HL-60 (cell line): ENCODE data around the gene CEP19.

ENCODE experiments used
- CTCF ChIP-seq: IDR thresholded peaks from one replicate; pipeline ENCODE4 v1.5.1; 2011; ENCODE audit warnings: low read length, control low read depth, inconsistent platforms; ENCODE audit not compliant: insufficient read depth
- POLR2AphosphoS5 ChIP-seq: IDR thresholded peaks from 2 replicates; pipeline ENCODE4 v1.6.1; 2012; ENCODE audit warnings: low read depth
- TF ChIP-seq, protein P1 (sequence below): IDR thresholded peaks from 2 replicates; pipeline ENCODE4 v1.6.1; 2012; ENCODE audit warnings: low read depth; ENCODE audit not compliant: insufficient replicate concordance

DNA sequence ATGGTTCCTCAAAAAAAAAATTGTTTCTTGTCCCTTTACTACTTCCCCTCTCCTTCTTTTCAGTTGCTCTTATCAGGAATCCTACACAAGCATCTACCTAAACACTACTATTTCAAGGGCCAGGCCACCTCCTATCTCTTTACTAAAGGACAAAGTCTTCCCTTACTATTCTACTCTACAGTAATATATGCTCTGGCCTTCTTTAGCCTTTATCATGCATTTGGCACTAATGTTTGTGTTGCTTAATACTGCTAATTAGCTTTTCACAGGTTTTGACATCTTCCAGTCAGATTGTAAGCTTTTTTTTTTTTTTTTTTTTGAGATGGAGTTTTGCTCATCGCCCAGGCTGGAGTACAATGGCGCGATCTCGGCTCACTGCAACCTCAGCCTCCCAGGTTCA, 5.3 kb downstream of the CEP19 start:
- TF ChIP-seq CTCF (no peak), POLR2AphosphoS5 (no peak)
- TF ChIP-seq, protein P1, sequence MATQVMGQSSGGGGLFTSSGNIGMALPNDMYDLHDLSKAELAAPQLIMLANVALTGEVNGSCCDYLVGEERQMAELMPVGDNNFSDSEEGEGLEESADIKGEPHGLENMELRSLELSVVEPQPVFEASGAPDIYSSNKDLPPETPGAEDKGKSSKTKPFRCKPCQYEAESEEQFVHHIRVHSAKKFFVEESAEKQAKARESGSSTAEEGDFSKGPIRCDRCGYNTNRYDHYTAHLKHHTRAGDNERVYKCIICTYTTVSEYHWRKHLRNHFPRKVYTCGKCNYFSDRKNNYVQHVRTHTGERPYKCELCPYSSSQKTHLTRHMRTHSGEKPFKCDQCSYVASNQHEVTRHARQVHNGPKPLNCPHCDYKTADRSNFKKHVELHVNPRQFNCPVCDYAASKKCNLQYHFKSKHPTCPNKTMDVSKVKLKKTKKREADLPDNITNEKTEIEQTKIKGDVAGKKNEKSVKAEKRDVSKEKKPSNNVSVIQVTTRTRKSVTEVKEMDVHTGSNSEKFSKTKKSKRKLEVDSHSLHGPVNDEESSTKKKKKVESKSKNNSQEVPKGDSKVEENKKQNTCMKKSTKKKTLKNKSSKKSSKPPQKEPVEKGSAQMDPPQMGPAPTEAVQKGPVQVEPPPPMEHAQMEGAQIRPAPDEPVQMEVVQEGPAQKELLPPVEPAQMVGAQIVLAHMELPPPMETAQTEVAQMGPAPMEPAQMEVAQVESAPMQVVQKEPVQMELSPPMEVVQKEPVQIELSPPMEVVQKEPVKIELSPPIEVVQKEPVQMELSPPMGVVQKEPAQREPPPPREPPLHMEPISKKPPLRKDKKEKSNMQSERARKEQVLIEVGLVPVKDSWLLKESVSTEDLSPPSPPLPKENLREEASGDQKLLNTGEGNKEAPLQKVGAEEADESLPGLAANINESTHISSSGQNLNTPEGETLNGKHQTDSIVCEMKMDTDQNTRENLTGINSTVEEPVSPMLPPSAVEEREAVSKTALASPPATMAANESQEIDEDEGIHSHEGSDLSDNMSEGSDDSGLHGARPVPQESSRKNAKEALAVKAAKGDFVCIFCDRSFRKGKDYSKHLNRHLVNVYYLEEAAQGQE = no peak
